GM13977 (cell line): ENCODE data around the gene TANK.

ENCODE experiments used
- DNase-seq: peaks from one replicate; pipeline ENCODE4 v3.0.0; 2012; ENCODE audit warnings: low spot score
- in situ Hi-C: fragments of 300-500 bp; cut with MboI; formaldehyde crosslinking; loops from one replicate; pipeline ENCODE4 v1.12.0; 2022; ENCODE audit warnings: low sequenced_read_pairs, low pct_unique_long_range_greater_than_20kb, mixed read lengths, inconsistent platforms; ENCODE audit not compliant: unreplicated experiment
- TF ChIP-seq, protein P1 (sequence below): IDR thresholded peaks from 2 replicates; pipeline ENCODE4 v1.5.1; 2012; ENCODE audit warnings: mild to moderate bottlenecking, control low read depth; ENCODE audit not compliant: insufficient read depth; ENCODE audit errors: extremely low read depth, missing control alignments

TANK gene

DNA sequence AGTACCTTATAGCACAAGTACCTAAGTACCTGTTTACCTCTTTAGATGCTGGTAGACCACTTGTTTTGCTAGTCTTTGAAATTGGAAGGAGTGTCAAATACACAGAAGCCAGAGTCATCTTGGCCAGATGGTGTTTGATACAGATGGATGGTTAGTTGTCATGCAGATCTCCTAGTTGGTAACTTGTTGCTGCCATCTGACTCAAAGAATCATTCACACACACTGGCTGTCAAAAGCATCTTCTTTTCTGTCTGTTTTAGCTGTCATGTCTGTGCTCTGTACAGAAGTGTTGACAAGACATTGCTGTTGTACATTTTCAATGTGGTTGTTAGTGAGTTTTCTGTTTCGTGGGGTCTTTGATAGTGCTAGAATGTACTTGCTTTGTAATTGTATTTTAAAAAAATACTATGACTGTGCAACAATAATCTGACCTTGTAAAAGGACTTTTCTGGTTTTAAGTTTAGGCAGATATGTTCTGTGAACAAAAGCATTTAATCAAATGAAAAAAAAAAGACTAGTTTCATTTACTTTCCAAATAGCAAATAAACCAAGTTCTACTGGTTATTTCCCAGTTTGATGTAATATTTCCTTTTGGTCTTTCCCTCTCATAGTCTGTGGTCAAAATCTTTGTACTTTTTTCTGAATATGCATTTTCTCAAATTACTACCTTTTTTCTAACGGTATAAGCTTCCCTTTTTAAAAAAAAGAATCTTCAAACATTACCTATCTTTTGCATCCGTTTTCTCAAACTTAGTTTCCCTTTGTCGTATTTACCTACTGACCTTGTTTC, 39.9 kb downstream of the TANK start:
- peak; percentile 9 for DNase-seq
- in situ Hi-C loops = no loop called here
- TF ChIP-seq, protein P1, sequence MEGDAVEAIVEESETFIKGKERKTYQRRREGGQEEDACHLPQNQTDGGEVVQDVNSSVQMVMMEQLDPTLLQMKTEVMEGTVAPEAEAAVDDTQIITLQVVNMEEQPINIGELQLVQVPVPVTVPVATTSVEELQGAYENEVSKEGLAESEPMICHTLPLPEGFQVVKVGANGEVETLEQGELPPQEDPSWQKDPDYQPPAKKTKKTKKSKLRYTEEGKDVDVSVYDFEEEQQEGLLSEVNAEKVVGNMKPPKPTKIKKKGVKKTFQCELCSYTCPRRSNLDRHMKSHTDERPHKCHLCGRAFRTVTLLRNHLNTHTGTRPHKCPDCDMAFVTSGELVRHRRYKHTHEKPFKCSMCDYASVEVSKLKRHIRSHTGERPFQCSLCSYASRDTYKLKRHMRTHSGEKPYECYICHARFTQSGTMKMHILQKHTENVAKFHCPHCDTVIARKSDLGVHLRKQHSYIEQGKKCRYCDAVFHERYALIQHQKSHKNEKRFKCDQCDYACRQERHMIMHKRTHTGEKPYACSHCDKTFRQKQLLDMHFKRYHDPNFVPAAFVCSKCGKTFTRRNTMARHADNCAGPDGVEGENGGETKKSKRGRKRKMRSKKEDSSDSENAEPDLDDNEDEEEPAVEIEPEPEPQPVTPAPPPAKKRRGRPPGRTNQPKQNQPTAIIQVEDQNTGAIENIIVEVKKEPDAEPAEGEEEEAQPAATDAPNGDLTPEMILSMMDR = no peak

GRCh38 chr2:161204846-161205245, 44.6 kb downstream of the TANK start:
- DNase-seq = no peak
- TF ChIP-seq, protein P1 = no peak
- in situ Hi-C loops = no loop called here

DNA sequence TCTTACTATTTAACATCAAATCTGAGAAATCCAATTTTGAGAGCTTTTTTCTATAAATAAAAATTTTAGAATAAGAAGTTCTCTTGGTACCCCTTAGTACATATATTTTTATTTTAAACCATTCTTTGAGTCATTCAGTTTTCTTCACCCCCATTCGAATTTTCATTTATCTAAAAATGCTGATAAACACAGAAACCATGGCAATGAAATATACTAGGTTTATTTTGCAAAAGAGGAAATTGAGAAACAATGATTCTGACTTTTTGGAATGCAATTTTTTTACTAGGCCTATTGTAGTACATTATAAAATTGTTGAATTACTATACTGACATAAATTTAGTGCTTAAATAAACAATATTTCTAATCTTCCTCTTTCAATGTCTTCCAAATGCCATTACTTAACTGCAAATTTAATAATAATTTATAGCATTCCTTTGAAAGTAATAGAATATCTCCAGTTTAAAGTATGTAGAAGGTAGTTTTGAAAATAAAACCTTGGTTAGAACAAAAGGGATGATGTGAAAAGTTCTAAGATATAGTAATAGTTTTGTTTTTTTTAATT, 46.3 kb downstream of the TANK start:
- no peak for DNase-seq
- in situ Hi-C loops = no loop called here
- TF ChIP-seq, protein P1 = no peak

DNA sequence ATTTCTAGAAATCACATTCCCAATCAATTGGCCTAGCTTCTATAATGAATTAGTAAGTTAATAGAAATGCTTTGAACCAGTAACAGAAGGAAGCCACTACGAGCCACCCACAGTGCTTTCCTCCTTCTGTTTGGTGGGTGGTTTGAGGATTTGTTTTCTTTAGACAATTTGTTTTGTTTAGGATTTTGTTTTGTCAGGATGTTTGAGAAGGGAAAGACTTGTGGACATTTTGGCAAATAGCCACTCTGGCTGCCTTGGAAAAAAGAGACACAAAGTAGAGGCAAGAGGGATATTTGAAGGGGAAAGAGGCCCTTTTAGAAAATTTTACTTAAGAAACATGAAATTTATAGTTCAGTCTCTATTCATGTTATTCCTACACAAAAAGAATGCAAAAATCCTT, 47.7 kb downstream of the TANK start:
- DNase-seq = no peak
- in situ Hi-C loops = no loop called here
- TF ChIP-seq, protein P1 = no peak

- DNase-seq = no peak
- TF ChIP-seq, protein P1 = no peak
- in situ Hi-C loops = no loop called here
These were observed 48.4 kb downstream of the TANK start for GRCh38 chr2:161208527-161209139.

- TF ChIP-seq, protein P1 = no peak
- in situ Hi-C loops = no loop called here
These were observed 49.7 kb downstream of the TANK start for GRCh38 chr2:161209902-161210301.

More at GRCh38 chr2:161209902-161210301, 49.7 kb downstream of the TANK start:
- DNase-seq = no peak
